HUES64 (cell line): ENCODE data around the gene LPP.

Experiments
- H3K27ac ChIP-seq: 2 replicates; pipeline ENCODE4 v1.7.0; 2013; ENCODE audit warnings: low read depth, low read length, inconsistent platforms
- H3K27me3 ChIP-seq: 2 replicates; pipeline ENCODE4 v1.6.1; 2013; ENCODE audit warnings: mild to moderate bottlenecking, low read length; ENCODE audit not compliant: insufficient read depth
- H3K36me3 ChIP-seq: 2 replicates; pipeline ENCODE4 v1.6.1; 2013; ENCODE audit warnings: mild to moderate bottlenecking, low read length; ENCODE audit not compliant: insufficient read depth
- H3K4me1 ChIP-seq: 2 replicates; pipeline ENCODE4 v1.6.1; 2013; ENCODE audit warnings: mild to moderate bottlenecking, low read length, moderate library complexity; ENCODE audit not compliant: insufficient read depth
- H3K4me3 ChIP-seq: 2 replicates; pipeline ENCODE4 v1.5.1; 2013; ENCODE audit warnings: mild to moderate bottlenecking, low read length, moderate library complexity
- H3K9ac ChIP-seq: 2 replicates; pipeline ENCODE4 v1.6.1; 2013; ENCODE audit warnings: mild to moderate bottlenecking, low read depth, low read length
- H3K9me3 ChIP-seq: 2 replicates; pipeline ENCODE4 v1.6.1; 2013; ENCODE audit warnings: low read depth, low read length; ENCODE audit not compliant: insufficient read depth
- WGBS: fragments of 150-250, 120-280 bp; methylation state at CpG from one replicate; pipeline ENCODE4 v1.1.7; 2013; ENCODE audit warnings: missing lambda C conversion rate; 5-methylcytosine and 5-hydroxymethylcytosine counted together

The LPP gene

GRCh38 chr3:188220988-188221818 lies 67.2 kb downstream of the LPP start:
- Histone ChIP-seq H3K27me3 (no peaks in the 10 kb centered on the region), H3K36me3 (no peaks in the 10 kb centered on the region), H3K27ac (no peak overlapping the region), H3K9me3 (no peaks in the 10 kb centered on the region), H3K9ac (no peak overlapping the region), H3K4me1 (peaks cover 20% of the 10 kb centered on the region), H3K4me3 (no peak overlapping the region)
- WGBS = 92% methylated on average over 11 of the region's 11 CpGs

- Histone ChIP-seq H3K27ac (no peak overlapping the region), H3K27me3 (no peaks in the 10 kb centered on the region), H3K36me3 (no peaks in the 10 kb centered on the region), H3K9ac (no peak overlapping the region), H3K9me3 (no peaks in the 10 kb centered on the region), H3K4me1 (peaks cover 4% of the 10 kb centered on the region; the same call in 1 of the 2 replicates), H3K4me3 (no peak overlapping the region)
- 100% methylated on average over 3 of the region's 3 CpGs for WGBS
Observed at GRCh38 chr3:188223936-188224335, 70.0 kb downstream of the LPP start.

GRCh38 chr3:188227442-188227841 lies 73.5 kb downstream of the LPP start:
- Histone ChIP-seq H3K4me1 (peaks cover 4% of the 10 kb centered on the region; the same call in 1 of the 2 replicates), H3K9me3 (no peaks in the 10 kb centered on the region), H3K36me3 (no peaks in the 10 kb centered on the region), H3K27me3 (no peaks in the 10 kb centered on the region), H3K27ac (no peak overlapping the region), H3K4me3 (no peak overlapping the region), H3K9ac (no peak overlapping the region)
- 97% methylated on average over 3 of the region's 3 CpGs for WGBS

- no peaks in the 10 kb centered on the region for H3K36me3 ChIP-seq
- no peak overlapping the region for H3K27ac ChIP-seq
- H3K27me3 ChIP-seq = no peaks in the 10 kb centered on the region
- WGBS = 94% methylated on average over 7 of the region's 7 CpGs
- H3K4me3 ChIP-seq = no peak overlapping the region
- no peaks in the 10 kb centered on the region for H3K9me3 ChIP-seq
- H3K9ac ChIP-seq = no peak overlapping the region
- no peaks in the 10 kb centered on the region for H3K4me1 ChIP-seq
Observed at GRCh38 chr3:188229177-188229576, 75.2 kb downstream of the LPP start.

- no peak overlapping the region for H3K9ac ChIP-seq
- no peaks in the 10 kb centered on the region for H3K36me3 ChIP-seq
- no peaks in the 10 kb centered on the region for H3K4me1 ChIP-seq
- H3K9me3 ChIP-seq = no peaks in the 10 kb centered on the region
- 93% methylated on average over 2 of the region's 2 CpGs for WGBS
- no peak overlapping the region for H3K4me3 ChIP-seq
- H3K27ac ChIP-seq = no peak overlapping the region
- H3K27me3 ChIP-seq = no peaks in the 10 kb centered on the region
Observed at GRCh38 chr3:188229726-188230125, 75.8 kb downstream of the LPP start.

- Histone ChIP-seq H3K4me1 (no peaks in the 10 kb centered on the region), H3K27me3 (no peaks in the 10 kb centered on the region), H3K9ac (no peak overlapping the region), H3K27ac (no peak overlapping the region), H3K4me3 (no peak overlapping the region), H3K36me3 (no peaks in the 10 kb centered on the region), H3K9me3 (no peaks in the 10 kb centered on the region)
- 96% methylated on average over 5 of the region's 5 CpGs for WGBS
Observed at GRCh38 chr3:188230962-188231361, 77.0 kb downstream of the LPP start.

GRCh38 chr3:188231456-188231855 lies 77.5 kb downstream of the LPP start:
- Histone ChIP-seq H3K9me3 (no peaks in the 10 kb centered on the region), H3K9ac (no peak overlapping the region), H3K4me1 (no peaks in the 10 kb centered on the region), H3K27me3 (no peaks in the 10 kb centered on the region), H3K36me3 (no peaks in the 10 kb centered on the region), H3K27ac (no peak overlapping the region), H3K4me3 (no peak overlapping the region)
- WGBS = 93% methylated on average over 8 of the region's 8 CpGs

- no peaks in the 10 kb centered on the region for H3K4me1 ChIP-seq
- H3K36me3 ChIP-seq = no peaks in the 10 kb centered on the region
- no peak overlapping the region for H3K4me3 ChIP-seq
- WGBS = 79% methylated on average over 2 of the region's 2 CpGs
- no peaks in the 10 kb centered on the region for H3K9me3 ChIP-seq
- no peak overlapping the region for H3K9ac ChIP-seq
- H3K27ac ChIP-seq = no peak overlapping the region
- H3K27me3 ChIP-seq = no peaks in the 10 kb centered on the region
Observed at GRCh38 chr3:188232656-188233055, 78.7 kb downstream of the LPP start.

- Histone ChIP-seq H3K36me3 (no peaks in the 10 kb centered on the region), H3K9ac (no peak overlapping the region), H3K27me3 (no peaks in the 10 kb centered on the region), H3K9me3 (no peaks in the 10 kb centered on the region), H3K4me1 (no peaks in the 10 kb centered on the region), H3K27ac (no peak overlapping the region), H3K4me3 (no peak overlapping the region)
- 100% methylated on average over 1 of the region's 1 CpG for WGBS
Observed at GRCh38 chr3:188233320-188233719, 79.4 kb downstream of the LPP start.

GRCh38 chr3:188234132-188234531 lies 80.2 kb downstream of the LPP start:
- H3K36me3 ChIP-seq = no peaks in the 10 kb centered on the region
- H3K27me3 ChIP-seq = no peaks in the 10 kb centered on the region
- H3K27ac ChIP-seq = no peak overlapping the region
- no peaks in the 10 kb centered on the region for H3K4me1 ChIP-seq
- H3K9ac ChIP-seq = no peak overlapping the region
- H3K9me3 ChIP-seq = no peaks in the 10 kb centered on the region
- no peak overlapping the region for H3K4me3 ChIP-seq
- 95% methylated on average over 3 of the region's 3 CpGs for WGBS

- H3K9ac ChIP-seq = no peak overlapping the region
- H3K9me3 ChIP-seq = no peaks in the 10 kb centered on the region
- WGBS = 90% methylated on average over 4 of the region's 4 CpGs
- peaks cover 4% of the 10 kb centered on the region for H3K4me1 ChIP-seq
- no peak overlapping the region for H3K4me3 ChIP-seq
- no peaks in the 10 kb centered on the region for H3K27me3 ChIP-seq
- H3K36me3 ChIP-seq = no peaks in the 10 kb centered on the region
- H3K27ac ChIP-seq = no peak overlapping the region
Observed at GRCh38 chr3:188236271-188236670, 82.3 kb downstream of the LPP start.

- H3K27me3 ChIP-seq = no peaks in the 10 kb centered on the region
- H3K9ac ChIP-seq = no peak overlapping the region
- peaks cover 4% of the 10 kb centered on the region for H3K4me1 ChIP-seq
- H3K27ac ChIP-seq = no peak overlapping the region
- no peak overlapping the region for H3K4me3 ChIP-seq
- no peaks in the 10 kb centered on the region for H3K36me3 ChIP-seq
- H3K9me3 ChIP-seq = no peaks in the 10 kb centered on the region
- WGBS = 88% methylated on average over 7 of the region's 7 CpGs
Observed at GRCh38 chr3:188239035-188239434, 85.1 kb downstream of the LPP start.
